BE2C (cell line): Measurements from ENCODE around the gene MMP25.

Experiments
- DNase-seq: peaks from one replicate; pipeline ENCODE4 v3.0.0-alpha.2; 2020
- H3K27me3 ChIP-seq: fragments of 250-450 bp; sonication (Bioruptor Pico); 2 replicates; pipeline ENCODE4 v1.5.1; 2020; ENCODE audit warnings: mild to moderate bottlenecking
- H3K36me3 ChIP-seq: fragments of 250-450 bp; sonication (Bioruptor Pico); 2 replicates; pipeline ENCODE4 v1.5.1; 2020; ENCODE audit warnings: mild to moderate bottlenecking
- H3K4me1 ChIP-seq: fragments of 250-450 bp; sonication (Bioruptor Pico); 2 replicates; pipeline ENCODE4 v1.5.1; 2020
- H3K4me3 ChIP-seq: 2 replicates; pipeline ENCODE4 v1.5.1; 2011; ENCODE audit warnings: low read depth, low read length
- H3K9me3 ChIP-seq: fragments of 250-450 bp; sonication (Bioruptor Pico); 2 replicates; pipeline ENCODE4 v1.5.1; 2020
- TF ChIP-seq, protein P1 (sequence below): IDR thresholded peaks from 2 replicates; pipeline ENCODE4 v1.5.1; 2012; ENCODE audit warnings: mild to moderate bottlenecking, low read depth, low read length

Gene MMP25

DNA sequence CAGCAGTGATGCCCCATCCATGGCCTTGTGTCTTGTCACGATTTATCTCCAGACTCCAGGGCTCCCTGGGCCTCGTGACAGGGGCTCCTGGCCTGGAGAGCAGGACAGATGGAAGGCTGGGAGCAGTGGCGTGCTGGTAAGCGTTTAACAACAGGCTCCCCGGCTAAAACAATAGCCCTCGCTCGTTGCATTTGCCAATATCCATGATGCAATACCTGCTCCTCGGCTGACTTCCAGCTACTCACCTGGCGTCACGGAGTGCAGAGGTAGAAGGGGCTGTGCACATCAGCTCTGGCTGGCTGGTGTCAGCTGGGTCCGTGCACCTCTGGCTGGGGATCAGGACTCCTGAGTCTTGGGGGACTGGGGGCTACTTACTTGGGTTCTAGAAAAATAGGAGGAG is 8.1 kb upstream of the MMP25 start:
- peaks cover 92% of the 10 kb centered on the region for H3K27me3 ChIP-seq
- no peaks in the 10 kb centered on the region for H3K9me3 ChIP-seq
- H3K4me3 ChIP-seq: no peak overlapping the region
- H3K4me1 ChIP-seq: no peaks in the 10 kb centered on the region
- no peaks in the 10 kb centered on the region for H3K36me3 ChIP-seq
- TF ChIP-seq, protein P1, sequence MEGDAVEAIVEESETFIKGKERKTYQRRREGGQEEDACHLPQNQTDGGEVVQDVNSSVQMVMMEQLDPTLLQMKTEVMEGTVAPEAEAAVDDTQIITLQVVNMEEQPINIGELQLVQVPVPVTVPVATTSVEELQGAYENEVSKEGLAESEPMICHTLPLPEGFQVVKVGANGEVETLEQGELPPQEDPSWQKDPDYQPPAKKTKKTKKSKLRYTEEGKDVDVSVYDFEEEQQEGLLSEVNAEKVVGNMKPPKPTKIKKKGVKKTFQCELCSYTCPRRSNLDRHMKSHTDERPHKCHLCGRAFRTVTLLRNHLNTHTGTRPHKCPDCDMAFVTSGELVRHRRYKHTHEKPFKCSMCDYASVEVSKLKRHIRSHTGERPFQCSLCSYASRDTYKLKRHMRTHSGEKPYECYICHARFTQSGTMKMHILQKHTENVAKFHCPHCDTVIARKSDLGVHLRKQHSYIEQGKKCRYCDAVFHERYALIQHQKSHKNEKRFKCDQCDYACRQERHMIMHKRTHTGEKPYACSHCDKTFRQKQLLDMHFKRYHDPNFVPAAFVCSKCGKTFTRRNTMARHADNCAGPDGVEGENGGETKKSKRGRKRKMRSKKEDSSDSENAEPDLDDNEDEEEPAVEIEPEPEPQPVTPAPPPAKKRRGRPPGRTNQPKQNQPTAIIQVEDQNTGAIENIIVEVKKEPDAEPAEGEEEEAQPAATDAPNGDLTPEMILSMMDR: no peak
- no peak for DNase-seq

DNA sequence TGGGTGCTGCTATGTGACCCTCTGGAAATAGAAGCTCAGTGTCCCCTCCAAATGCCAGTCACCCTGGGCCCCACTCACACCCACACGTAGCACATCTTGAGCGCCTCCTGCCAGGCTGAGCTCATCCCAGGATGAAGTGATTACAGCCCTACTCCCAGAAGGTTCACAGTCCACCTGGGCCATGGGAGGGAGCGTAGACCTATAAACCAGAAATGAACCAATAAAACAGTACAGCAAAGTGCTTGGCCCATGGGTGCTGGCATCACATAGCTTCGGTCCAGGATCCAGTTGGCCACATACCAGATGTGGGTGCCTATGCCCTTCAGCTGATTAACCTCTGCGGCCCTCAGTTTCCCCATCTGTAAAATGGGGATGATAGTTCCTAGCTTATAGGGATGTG is 7.5 kb upstream of the MMP25 start:
- TF ChIP-seq, protein P1: no peak
- Histone ChIP-seq H3K4me3 (no peak overlapping the region), H3K9me3 (no peaks in the 10 kb centered on the region), H3K27me3 (peaks cover 92% of the 10 kb centered on the region), H3K36me3 (no peaks in the 10 kb centered on the region), H3K4me1 (no peaks in the 10 kb centered on the region)
- DNase-seq: no peak

DNA sequence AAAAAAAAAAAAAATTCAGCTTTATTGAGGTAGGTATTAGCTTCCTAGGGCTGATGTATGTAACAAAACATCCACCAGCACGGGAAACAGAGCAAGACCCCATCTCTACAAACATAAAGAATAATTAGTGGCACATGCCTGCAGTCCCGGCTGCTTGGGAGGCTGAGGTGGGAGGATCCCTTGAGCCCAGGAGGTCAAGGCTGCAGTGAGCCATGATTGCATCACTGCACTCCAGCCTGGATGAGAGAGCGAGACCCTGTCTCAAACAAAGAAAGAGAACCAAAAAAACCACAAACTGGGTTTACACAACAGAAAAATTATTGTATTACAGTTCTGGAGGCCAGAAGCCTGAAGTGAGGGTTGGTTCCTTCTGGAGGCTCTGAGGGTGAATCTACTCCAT is 4.0 kb upstream of the MMP25 start:
- no peak for DNase-seq
- TF ChIP-seq, protein P1: no peak
- H3K4me3 ChIP-seq: no peak overlapping the region
- H3K9me3 ChIP-seq: 0 out of 2 replicates have a peak, but pooled peaks cover 3% of the 10 kb centered on the region
- no peaks in the 10 kb centered on the region for H3K4me1 ChIP-seq
- peaks cover 93% of the 10 kb centered on the region for H3K27me3 ChIP-seq
- no peaks in the 10 kb centered on the region for H3K36me3 ChIP-seq

DNA sequence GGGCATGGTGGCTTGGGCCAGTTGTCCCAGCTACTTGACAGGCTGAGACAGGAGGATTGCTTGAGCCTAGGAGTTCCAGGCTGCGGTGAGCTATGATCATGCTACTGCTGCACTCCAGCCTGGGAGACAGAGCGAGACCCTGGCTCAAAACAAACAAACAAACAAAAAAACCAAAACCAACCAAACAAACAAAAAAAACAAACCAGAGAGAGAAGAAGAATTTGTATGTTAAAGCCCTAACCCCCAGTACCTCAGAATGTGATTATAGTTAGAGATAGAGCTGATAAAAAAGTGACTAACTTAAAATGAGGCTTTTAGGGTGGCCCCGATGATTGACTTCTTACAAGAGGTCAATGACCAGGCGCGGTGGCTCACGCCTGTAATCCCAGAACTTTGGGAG is 1.7 kb upstream of the MMP25 start:
- no peak overlapping the region for H3K4me3 ChIP-seq
- H3K27me3 ChIP-seq: peaks cover 93% of the 10 kb centered on the region
- TF ChIP-seq, protein P1: no peak

DNA sequence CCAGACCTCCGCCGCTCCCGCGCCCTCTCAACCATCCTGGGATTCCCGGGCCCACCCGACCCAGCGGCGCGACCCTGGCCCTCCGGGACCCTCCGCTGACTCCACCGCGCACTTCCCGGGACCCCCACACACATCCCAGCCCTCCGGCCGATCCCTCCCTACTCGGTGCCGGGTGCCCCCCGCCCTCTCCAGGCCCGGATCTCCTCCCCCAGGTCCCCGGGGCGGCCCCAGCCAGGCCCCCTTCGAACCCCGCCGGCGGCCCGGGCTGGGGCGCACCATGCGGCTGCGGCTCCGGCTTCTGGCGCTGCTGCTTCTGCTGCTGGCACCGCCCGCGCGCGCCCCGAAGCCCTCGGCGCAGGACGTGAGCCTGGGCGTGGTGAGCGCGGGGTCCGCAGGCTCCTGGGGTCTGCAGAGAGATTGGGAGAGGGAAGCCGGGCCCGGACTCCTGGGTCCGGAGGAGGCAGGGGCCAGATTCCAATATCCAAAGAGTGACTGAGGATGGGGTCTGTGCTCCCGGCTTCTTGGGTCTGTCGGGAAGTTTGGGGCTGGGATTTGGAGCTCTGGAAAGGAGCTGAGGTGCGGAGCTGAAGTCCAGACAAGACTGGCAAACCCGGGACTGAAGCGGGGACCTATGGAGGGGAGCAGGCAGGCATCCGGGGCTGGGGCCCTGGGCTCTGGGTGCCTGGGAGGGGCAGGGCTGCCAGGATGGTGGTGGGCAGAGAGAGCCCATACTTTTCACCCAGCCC is 453 bp downstream of the MMP25 start:
- H3K4me3 ChIP-seq: no peak overlapping the region
- no peak for DNase-seq
- 0 out of 2 replicates have a peak, but pooled peaks cover 3% of the 10 kb centered on the region for H3K9me3 ChIP-seq
- TF ChIP-seq, protein P1: no peak
- no peaks in the 10 kb centered on the region for H3K4me1 ChIP-seq
- H3K36me3 ChIP-seq: no peaks in the 10 kb centered on the region
- peaks cover 93% of the 10 kb centered on the region for H3K27me3 ChIP-seq

More for the DNA sequence above, 1.7 kb upstream of the MMP25 start:
- H3K4me1 ChIP-seq: no peaks in the 10 kb centered on the region
- no peak for DNase-seq
- 0 out of 2 replicates have a peak, but pooled peaks cover 3% of the 10 kb centered on the region for H3K9me3 ChIP-seq
- no peaks in the 10 kb centered on the region for H3K36me3 ChIP-seq

DNA sequence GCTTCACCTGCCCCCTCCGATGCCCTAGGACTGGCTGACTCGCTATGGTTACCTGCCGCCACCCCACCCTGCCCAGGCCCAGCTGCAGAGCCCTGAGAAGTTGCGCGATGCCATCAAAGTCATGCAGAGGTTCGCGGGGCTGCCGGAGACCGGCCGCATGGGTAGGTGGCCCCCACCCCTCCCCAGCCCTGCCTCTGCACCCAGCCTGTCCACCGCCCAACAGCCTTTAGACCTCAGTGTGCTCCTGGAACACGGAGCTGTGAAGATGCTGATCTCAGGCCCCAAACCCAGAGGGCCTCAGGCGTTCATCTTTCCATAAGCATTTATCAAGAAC is 993 bp downstream of the MMP25 start:
- Histone ChIP-seq H3K4me1 (no peaks in the 10 kb centered on the region), H3K4me3 (no peak overlapping the region), H3K36me3 (no peaks in the 10 kb centered on the region), H3K27me3 (peaks cover 92% of the 10 kb centered on the region), H3K9me3 (0 out of 2 replicates have a peak, but pooled peaks cover 3% of the 10 kb centered on the region)
- TF ChIP-seq, protein P1: no peak
- no peak for DNase-seq
